ENCODE data around the gene CHST8. TPM values are rescaled to one million over a fixed set of nuclear protein-coding genes. Genes with fewer than 3 reads are reported as not detected.
A peak's percentile ranks its signal among the peaks of the same experiment; 100 is the strongest.

CHST8 gene
- total RNA-seq, 1 donor from 2014 or later = 26.6 TPM

GRCh38 chr19:33798681-33799111 is 176.9 kb downstream of the CHST8 start:
- Mint-ChIP-seq H3K4me1 (peaks cover 15% of the 10 kb centered on the region), H3K27ac (peak overlapping the region; percentile 77), H3K9me3 (no peaks in the 10 kb centered on the region), H3K36me3 (peaks cover 5% of the 10 kb centered on the region), H3K4me3 (peak overlapping the region; percentile 69), H3K27me3 (ENCODE audit: low read depth) (no peaks in the 10 kb centered on the region)
- TF ChIP-seq, protein P1, sequence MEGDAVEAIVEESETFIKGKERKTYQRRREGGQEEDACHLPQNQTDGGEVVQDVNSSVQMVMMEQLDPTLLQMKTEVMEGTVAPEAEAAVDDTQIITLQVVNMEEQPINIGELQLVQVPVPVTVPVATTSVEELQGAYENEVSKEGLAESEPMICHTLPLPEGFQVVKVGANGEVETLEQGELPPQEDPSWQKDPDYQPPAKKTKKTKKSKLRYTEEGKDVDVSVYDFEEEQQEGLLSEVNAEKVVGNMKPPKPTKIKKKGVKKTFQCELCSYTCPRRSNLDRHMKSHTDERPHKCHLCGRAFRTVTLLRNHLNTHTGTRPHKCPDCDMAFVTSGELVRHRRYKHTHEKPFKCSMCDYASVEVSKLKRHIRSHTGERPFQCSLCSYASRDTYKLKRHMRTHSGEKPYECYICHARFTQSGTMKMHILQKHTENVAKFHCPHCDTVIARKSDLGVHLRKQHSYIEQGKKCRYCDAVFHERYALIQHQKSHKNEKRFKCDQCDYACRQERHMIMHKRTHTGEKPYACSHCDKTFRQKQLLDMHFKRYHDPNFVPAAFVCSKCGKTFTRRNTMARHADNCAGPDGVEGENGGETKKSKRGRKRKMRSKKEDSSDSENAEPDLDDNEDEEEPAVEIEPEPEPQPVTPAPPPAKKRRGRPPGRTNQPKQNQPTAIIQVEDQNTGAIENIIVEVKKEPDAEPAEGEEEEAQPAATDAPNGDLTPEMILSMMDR (IDR thresholded peaks at IDR 0.05; ENCODE audit: unreplicated experiment) = no peak
- no peak for DNase-seq (ENCODE audit: low spot score in 2 of 2, unreplicated experiment in 2 of 2)

GRCh38 chr19:33799476-33799875 is 177.7 kb downstream of the CHST8 start:
- Mint-ChIP-seq H3K4me1 (peaks cover 15% of the 10 kb centered on the region), H3K36me3 (peaks cover 5% of the 10 kb centered on the region), H3K27me3 (ENCODE audit: low read depth) (no peaks in the 10 kb centered on the region), H3K4me3 (no peak overlapping the region), H3K27ac (peak overlapping the region; percentile 30), H3K9me3 (no peaks in the 10 kb centered on the region)
- TF ChIP-seq, protein P1 (IDR thresholded peaks at IDR 0.05; ENCODE audit: unreplicated experiment) = no peak
- DNase-seq (ENCODE audit: low spot score in 2 of 2, unreplicated experiment in 2 of 2) = no peak

GRCh38 chr19:33800012-33800680 is 178.4 kb downstream of the CHST8 start:
- H3K36me3 Mint-ChIP-seq = peaks cover 5% of the 10 kb centered on the region
- no peaks in the 10 kb centered on the region for H3K27me3 Mint-ChIP-seq (ENCODE audit: low read depth)
- H3K27ac Mint-ChIP-seq = no peak overlapping the region
- H3K9me3 Mint-ChIP-seq = no peaks in the 10 kb centered on the region
- peaks cover 15% of the 10 kb centered on the region for H3K4me1 Mint-ChIP-seq
- no peak for DNase-seq (ENCODE audit: low spot score in 2 of 2, unreplicated experiment in 2 of 2)
- H3K4me3 Mint-ChIP-seq = no peak overlapping the region
- TF ChIP-seq, protein P1 (IDR thresholded peaks at IDR 0.05; ENCODE audit: unreplicated experiment) = no peak

GRCh38 chr19:33801411-33801810 is 179.7 kb downstream of the CHST8 start:
- no peaks in the 10 kb centered on the region for H3K9me3 Mint-ChIP-seq
- H3K4me1 Mint-ChIP-seq = peaks cover 15% of the 10 kb centered on the region
- DNase-seq (ENCODE audit: low spot score in 2 of 2, unreplicated experiment in 2 of 2) = no peak
- TF ChIP-seq, protein P1 (IDR thresholded peaks at IDR 0.05; ENCODE audit: unreplicated experiment) = no peak
- H3K27ac Mint-ChIP-seq = no peak overlapping the region
- H3K36me3 Mint-ChIP-seq = peaks cover 9% of the 10 kb centered on the region
- no peak overlapping the region for H3K4me3 Mint-ChIP-seq
- H3K27me3 Mint-ChIP-seq (ENCODE audit: low read depth) = no peaks in the 10 kb centered on the region

DNA sequence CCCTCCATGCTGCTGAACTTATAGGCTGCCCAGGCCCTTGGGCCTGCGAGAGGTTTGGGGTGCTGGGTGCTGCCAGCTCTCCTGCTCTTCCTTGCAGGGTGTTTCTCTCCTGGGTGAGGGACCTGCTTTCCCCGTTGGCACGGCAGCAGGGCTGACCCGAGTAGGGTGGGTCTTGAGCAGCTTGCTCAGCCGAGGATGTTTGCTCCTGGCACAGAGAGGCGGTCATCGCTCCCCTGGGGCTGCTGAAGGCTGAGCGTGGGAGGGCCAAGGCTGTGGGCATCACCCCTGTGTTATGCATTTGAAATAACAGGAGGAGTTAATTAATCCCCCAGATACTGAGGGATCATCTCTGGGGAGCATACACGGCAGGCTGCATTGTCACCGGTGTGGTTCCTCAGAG is 180.2 kb downstream of the CHST8 start:
- Mint-ChIP-seq H3K27me3 (ENCODE audit: low read depth) (no peaks in the 10 kb centered on the region), H3K9me3 (no peaks in the 10 kb centered on the region), H3K4me1 (peaks cover 15% of the 10 kb centered on the region), H3K4me3 (no peak overlapping the region), H3K27ac (no peak overlapping the region), H3K36me3 (peaks cover 9% of the 10 kb centered on the region)
- DNase-seq (ENCODE audit: low spot score in 2 of 2, unreplicated experiment in 2 of 2) = no peak
- TF ChIP-seq, protein P1 (IDR thresholded peaks at IDR 0.05; ENCODE audit: unreplicated experiment) = no peak

All from mesothelial cell of epicardium (in vitro differentiated cells).